GM18951 (cell line): ENCODE data around the gene CBX4.

ENCODE experiments used
- POLR2A ChIP-seq: IDR thresholded peaks from 4 replicates; pipeline ENCODE4 v1.6.1; 2011; ENCODE audit warnings: mild to moderate bottlenecking; ENCODE audit not compliant: insufficient read length, insufficient read depth; ENCODE audit errors: extremely low read depth
- in situ Hi-C: fragments of 300-500 bp; cut with MboI; formaldehyde crosslinking; loops from one replicate; pipeline ENCODE4 v1.12.0; 2022; ENCODE audit warnings: low sequenced_read_pairs, mixed read lengths, inconsistent platforms; ENCODE audit not compliant: unreplicated experiment

The CBX4 gene

GRCh38 chr17:79803997-79804855, 35.0 kb downstream of the CBX4 start:
- TF ChIP-seq POLR2A: no peak
- in situ Hi-C loops: no loop called here

DNA sequence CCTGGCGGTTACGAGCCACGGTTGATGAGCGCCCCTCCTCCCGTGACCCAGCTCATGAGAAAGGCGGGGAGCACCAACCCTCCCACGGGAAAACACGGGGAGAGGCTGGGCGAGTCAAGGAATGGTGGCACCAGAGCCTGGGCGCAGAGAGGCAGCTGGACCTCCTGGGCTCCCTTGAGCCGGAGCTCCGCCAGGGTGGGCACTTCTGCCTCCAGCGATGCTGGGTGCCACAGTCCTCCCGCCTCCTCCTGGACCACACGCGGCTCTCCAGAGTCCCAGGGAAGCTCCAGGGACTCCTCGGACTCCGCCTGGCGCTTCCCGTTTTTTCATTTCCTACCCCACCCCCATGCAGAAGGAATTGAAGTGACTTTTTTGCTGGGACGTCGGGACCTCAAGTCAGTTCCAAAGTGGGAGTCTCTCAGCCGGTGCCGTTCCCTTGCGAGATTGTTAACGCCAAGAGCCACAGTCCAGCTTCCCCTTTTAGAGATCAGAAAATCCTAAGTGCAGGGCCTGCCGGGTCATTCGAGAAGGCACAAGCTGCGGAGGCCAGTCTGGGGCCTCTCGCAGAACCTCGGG, 35.7 kb downstream of the CBX4 start:
- in situ Hi-C loops: no loop called here
- TF ChIP-seq POLR2A: no peak

GRCh38 chr17:79802736-79803420, 36.4 kb downstream of the CBX4 start:
- TF ChIP-seq POLR2A: no peak
- in situ Hi-C loops: no loop called here

DNA sequence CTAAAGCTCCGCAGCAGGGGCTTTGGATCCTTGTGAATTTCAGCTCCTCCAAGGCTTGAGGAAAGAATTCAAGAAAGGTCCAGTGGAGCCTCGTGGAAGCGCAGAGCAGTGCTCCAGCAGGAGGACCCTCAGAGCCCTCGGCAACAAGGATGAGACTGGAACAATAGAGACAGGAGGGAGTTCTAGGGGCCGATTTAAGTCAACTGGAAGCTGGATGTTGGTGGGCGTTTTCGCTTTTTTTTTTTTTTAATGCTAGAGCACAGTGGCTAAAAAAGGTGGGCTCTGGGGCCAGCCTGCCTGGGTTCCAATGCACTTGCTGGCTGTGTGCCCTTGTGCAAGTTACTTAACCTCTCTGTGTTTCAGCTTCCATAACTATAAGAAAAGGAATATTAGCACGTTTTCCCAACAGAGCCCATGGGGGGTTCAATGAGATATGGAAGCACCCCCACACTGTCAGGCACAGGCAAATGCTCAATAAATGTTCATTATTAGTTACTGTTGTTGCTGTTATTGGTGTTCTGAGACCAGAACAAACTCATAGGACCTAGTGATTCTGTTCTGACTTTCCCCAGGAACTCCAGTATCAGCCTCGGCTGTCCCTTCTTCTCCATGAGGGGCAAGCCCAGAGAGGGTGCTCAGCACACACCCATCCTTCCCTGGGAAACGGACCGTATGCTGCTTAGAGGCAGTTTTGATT, 37.1 kb downstream of the CBX4 start:
- no peak for TF ChIP-seq POLR2A
- in situ Hi-C loops: no loop called here

GRCh38 chr17:79801156-79802038, 37.8 kb downstream of the CBX4 start:
- in situ Hi-C loops: no loop called here
- no peak for TF ChIP-seq POLR2A

- in situ Hi-C loops: no loop called here
- TF ChIP-seq POLR2A: no peak
Observed at GRCh38 chr17:79800325-79801155, 38.7 kb downstream of the CBX4 start.

- in situ Hi-C loops: loop anchor here (25.0 kb wide), 1 partner anchor 163 kb away; no protein-coding TSS in a partner anchor
- no peak for TF ChIP-seq POLR2A
Observed at GRCh38 chr17:79799538-79800324, 39.5 kb downstream of the CBX4 start.

GRCh38 chr17:79799174-79799537, 40.1 kb downstream of the CBX4 start:
- in situ Hi-C loops: loop anchor here (25.0 kb wide), 1 partner anchor 163 kb away; no protein-coding TSS in a partner anchor
- TF ChIP-seq POLR2A: no peak

DNA sequence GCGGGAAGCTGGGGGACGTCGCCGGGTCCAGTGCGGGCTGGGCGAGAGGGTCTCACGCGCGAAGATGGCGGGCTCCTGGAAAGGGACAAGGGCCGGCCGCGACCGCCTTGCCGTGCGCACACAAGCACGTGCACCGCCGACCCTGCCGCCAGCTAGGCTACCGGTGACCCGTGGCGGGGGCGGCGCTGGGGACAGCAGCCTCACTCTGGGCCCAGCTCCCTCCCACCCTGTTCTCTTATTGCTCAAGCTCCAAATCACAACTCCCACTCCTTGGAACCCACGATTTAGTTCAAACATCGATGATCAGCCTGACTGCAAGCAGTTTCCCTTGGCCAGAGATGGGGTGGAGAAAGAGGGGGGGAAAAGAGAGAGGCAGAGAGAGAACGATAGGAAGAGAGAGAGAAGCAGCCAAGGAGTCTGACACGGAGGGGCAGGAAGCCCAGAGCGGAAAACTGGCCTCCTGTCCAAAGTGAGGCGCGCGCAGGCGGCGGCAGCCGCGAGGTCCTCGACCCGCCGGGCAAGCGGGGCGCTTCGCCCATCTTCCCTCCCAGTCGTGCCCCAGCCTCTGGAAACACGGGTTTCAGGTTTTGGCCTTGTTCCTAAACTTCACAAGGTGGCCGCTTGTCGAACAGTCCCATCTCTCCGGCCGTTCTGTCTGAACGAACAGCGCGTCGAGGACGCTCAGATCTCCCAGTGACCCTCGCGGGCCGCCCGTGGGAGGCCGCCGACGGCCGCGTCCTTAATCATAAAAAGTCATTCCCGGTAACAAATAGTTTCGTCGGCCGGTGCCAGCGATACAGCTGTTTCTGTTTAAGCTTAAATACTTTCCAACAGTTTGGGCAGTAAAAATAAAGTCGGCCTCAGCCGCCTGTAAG, 40.7 kb downstream of the CBX4 start:
- in situ Hi-C loops: loop anchor here (25.0 kb wide), 1 partner anchor 164 kb away; no protein-coding TSS in a partner anchor
- TF ChIP-seq POLR2A: no peak
